Fibroblast of skin of scalp (primary cell): ENCODE measurements around the gene TTK. TPM values are rescaled to one million over a fixed set of nuclear protein-coding genes. Genes with fewer than 3 reads are reported as not detected.

Experiments
- DNase-seq: peaks from one replicate; pipeline ENCODE4 v3.0.0-alpha.2; 2013
- polyA plus RNA-seq, 2 experiments: library from polyadenylated mRNA; unstranded; fragments of 120-200 nt; gene quantifications; one replicate each; pipeline ENCODE4 v1.2.1, GENCODE V29; 2013; ENCODE audit not compliant: insufficient read length in 2 of 2

Gene TTK
- 11.6 TPM for polyA plus RNA-seq (2013, experiment 1 of 2; ENCODE audit: insufficient read length)
- polyA plus RNA-seq (2013, experiment 2 of 2; ENCODE audit: insufficient read length) = 11.7 TPM

DNA sequence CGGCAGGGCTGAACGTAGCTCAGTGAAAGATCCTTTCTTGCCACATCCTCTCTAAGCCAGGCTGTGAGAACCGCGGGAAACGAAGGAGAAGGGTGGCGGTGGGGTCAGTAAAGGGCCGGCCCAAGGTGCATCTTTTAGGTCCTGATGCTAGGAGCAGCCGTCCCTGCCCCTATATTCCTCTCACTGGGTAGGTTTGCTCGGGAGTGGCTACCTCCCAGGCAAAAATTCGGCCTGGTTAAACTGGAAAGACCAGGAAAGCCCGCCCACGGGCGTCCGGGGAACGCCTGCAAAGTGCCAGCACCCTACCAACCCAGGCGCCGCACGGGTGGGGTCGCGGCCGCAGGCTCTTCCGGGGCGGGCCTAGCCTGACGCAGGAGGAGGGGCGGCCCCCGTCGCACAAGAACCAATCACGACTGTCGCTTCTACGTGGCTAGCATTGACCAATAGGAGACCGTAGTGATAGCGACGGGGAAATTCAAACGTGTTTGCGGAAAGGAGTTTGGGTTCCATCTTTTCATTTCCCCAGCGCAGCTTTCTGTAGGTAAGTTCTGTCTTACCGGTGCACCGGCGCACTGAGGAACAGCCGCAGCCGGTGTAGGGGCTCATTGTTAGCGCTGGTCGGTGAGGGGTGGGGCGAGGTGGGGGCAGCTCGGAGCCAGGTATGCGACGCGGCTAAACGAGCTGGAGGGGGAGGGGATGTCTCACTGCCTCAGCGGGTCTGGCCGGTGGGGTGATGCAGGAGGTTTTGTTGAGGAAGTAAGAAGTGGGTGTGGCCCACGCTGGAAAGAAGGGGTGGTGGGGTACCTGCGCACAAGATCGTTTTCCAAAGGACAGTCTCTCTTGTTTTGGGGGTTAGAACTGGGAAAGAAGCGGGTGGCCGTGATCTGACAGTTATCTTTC lies at the start of gene TTK:
Gene TTK (plus strand): TSS at position 477 of the 900 bp plus-strand sequence. CDS start 1,195 bp downstream, outside the sequence.
- DNase-seq = peak; percentile 96

DNA sequence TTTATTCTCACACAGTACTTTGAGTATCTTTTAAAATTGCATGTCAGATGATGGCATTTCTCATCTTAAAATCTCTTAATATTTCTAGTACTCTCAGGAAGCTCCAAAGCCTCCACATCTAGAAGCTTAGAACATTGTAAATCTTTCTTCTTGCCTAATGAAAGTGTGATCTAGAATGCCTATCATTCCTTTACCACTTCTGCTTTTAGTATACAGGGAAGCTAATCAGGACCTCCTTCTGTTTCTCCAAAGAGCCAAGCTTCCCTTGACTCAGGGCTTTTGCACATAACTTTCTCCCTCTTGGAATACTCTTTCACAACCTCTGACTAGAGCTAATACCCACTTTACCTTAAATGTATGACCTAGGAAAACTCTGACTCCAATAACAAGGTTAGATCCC lies 49.6 kb upstream of the TTK start:
- DNase-seq = no peak

DNA sequence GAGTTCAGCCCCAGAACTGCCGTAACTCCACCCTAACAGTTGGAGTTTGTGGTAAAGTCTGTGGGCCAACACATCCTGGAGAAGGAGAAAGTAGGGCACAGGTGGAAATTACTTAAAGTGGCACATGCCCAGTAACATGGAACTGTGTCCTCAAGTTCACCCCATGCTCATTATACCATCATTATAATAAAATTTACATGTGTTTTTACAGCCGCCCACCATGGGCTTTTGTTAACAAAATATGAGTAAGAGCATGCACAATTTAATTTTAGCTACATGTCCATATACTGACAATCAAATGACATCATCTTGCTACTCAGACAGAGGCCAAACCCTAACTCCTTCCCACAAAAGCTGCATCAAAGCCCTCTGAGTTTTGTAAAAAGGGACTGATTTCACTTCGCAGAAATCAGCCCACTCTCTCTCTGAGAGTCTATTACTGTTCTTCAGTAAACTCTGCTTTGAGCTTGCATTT lies 39.8 kb upstream of the TTK start:
- DNase-seq = no peak

DNA sequence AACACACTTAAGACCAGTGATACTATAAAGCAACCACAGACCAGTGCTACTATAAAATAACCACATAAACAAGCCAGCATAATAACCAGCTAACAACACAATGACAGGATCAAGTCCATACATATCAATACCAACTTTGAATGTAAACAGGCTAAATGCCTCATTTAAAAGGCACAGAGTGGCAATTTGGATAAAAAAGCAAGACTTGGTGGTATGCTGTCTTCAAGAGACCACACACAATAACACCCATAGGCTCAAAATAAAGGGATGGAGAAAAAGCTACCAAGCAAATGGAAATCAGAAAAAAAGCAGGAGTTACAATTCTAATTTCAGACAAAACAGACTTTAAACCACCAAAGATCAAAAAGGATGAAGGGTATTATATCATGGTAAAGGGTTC lies 37.3 kb upstream of the TTK start:
- DNase-seq = no peak

DNA sequence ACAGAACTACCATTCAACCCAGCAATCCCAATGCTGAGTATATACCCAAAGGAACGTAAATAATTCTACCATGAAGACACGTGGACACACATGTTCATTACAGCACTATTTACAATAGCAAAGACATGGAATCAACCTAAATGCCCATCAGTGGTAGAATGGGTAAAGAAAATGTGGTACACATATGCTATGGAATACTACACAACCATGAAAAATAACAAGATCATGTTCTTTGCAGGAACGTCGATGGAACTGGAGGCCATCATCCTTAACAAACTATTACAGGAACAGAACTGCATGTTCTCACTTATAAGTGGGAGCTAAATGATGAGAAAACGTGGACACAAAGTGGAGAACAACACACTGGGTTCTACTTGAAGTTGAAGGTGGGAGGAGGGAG lies 34.7 kb upstream of the TTK start:
- DNase-seq = no peak

DNA sequence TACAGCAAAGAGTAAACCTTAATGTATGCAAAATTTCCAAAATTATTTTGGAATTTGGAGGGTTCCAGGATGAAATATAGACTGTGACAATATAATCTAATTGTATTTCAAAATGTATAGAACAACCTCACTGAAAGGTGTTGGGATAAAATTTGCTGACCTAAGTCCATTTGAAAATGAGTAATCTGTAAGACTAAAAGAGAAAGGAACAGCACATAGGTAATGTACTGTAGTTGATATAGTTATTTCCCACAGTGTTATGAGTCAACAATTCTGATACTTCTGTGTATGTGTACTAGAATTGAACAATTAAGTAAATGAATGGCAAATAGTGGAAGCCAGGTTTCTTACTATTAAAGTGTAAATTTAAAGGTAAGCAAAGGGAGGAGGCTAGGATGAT lies 33.3 kb upstream of the TTK start:
- no peak for DNase-seq

DNA sequence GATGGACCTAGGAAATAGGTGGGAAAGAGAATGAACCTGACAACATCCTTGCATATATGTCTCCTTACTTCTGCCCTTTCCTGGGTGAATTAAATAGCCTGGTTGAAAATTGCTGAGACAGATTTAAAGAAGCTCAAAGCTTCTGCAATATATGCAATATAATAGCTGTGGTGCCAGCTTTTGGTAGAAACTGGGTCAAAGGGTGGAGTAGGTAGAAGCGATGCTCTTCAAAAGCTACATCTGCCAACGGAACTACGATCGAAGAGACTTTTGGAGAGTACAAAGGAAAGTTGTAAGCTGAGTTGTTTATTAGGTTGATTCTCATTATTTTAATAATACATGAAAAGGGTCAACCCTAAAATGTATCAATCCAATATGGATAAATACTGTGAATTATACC lies 22.8 kb upstream of the TTK start:
- DNase-seq = no peak

DNA sequence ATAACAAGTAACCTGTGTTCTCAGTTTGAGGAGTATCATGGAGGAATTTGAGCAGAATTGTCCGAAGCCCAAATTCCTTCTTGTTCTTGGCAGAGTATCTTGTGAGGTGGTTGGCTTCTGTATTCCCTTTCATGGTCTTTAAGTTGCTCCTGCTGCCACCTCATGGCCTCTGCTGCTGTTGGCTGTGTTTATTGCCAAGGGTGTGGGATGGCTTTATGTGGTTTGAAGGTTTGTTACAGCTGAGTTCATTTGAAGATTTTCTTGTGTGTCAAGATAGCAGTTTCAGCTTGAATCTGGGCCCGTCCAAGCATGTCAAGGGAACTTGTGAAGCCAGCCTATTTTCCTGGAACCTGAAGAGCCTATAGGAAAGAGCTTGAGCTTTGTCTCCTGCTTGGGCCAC lies 20.2 kb upstream of the TTK start:
- DNase-seq = no peak

DNA sequence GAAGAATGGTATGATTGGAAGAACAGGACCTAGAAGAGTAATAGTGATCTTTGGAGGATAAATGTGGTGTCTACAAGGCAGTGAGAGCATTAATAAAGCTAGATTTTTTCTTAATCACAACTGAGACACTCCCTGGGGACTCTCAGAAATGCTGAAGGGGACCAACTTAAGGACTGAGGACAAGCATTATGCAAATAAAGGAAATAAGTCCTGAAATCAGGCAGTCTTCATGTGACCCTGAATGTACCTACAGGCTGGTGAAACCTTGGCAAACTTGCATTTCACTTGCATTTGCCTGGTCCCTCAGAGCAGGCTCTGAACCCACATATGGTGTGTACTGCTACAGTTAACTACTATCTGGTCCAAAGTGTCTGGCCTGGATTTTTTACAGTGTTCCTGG lies 19.3 kb upstream of the TTK start:
- DNase-seq = no peak

DNA sequence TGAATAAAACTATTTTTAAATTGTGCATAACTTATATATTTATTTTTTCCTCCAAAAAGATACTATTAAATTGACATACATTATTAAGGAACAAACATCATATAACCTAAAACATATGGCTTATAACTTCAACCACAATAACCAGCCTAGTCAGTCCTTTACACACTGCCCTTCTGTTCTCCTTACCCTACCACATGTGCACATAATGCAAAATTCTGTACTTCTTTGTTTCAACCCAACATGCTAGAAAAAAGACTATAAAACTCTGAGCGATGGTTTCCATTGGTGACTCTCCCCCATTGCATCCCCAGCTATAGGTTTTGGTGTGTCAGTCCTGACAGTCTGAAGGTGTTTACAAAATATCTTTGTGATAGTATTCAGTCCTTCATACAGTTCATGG lies 14.8 kb upstream of the TTK start:
- no peak for DNase-seq

DNA sequence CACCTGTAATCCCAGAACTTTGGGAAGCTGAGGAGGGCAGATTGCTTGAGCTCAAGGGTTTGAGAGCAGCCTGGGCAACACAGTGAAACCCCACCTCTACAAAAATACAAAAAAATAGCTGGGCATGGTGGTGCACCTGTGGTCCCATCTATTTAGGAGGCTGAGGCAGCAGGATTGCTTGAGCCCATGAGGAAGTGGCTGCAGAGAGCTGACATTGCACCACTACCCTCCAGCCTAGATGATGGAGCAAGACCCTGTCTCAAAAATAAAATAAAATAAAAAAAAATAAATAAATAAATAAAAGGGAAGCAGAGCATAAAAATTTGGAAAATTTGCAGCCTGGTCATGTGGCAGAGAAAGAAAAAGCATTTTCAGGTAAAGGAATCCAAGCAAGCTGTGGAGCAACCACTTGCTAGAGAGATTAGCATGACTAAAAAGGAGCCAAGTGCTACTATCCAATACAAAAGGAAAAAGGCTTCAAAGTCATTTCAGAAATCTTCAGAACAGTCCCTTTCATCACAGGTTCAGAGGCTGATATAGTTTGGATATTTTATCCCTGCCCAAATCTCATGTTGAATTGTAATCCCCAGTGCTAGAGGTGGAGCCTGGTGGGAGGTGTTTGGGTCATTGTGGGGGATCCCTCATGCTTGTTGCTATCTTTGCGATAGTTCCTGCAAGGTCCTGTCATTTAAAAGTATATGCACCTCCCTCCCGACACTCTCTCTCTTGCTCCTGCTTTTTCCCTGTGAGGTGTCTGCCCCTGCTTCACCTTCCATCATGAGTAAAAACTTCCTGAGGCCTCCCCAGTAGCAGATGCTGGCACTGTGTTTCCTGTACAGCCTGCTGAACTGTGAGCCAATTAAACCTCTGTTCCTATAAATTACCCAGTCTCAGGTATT lies 11.2 kb upstream of the TTK start:
- DNase-seq = no peak

DNA sequence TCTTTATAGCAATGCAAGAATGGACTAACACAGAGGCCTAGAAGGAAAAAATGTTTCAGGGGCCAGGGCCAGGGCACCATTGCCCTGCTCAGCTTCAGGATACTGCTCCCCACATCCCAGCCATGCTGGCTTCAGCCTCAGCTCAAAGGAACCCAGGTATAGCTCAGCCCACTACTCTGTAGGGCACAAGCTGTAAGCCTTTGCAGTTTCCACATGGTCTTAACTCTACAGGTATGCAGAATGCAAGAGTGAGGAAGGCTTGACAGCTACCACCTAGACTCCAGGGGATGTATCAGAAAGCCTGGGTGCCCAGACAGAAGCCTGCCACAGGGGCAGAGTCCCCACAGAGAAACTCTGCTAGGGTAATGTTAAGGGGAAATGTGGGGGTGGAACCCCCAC lies 10.5 kb upstream of the TTK start:
- DNase-seq = no peak

DNA sequence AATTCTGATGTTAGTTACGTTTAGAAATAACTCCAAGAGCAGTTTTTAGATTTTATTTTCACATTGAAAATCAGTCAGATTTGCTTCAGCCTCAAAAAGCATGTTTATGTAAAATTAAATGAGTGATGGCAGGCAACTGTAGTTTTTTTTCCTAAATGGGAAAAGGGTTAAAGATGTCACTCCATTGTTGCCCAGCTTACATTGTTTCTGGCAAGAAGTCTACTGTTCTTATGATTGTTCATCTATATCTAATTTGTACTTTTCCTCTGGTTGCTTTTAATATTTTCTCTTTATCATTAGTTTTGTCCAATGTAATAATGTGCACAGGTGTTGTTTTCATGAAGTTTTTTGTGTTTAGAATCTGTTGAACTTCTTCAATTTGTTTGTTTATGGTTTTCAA lies 6.7 kb upstream of the TTK start:
- no peak for DNase-seq

DNA sequence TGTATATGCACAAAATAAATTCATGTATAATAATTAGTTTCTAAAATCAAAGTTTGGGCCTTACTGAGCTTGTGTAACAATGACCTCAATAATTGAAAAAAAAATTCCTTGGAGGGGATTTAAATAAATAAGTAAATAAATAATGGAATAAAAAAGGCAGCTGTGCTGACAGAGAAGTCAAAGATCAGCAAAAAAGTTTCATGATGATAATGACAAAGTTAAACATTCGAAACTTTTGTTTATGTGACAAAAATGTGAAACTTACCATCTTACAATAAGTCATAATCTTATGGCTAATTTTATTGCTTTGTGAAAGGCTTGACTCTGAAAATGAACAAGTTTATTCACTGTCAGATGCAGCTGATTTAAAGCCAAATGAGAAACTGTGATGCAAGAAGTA lies 3.1 kb upstream of the TTK start:
- DNase-seq = no peak

DNA sequence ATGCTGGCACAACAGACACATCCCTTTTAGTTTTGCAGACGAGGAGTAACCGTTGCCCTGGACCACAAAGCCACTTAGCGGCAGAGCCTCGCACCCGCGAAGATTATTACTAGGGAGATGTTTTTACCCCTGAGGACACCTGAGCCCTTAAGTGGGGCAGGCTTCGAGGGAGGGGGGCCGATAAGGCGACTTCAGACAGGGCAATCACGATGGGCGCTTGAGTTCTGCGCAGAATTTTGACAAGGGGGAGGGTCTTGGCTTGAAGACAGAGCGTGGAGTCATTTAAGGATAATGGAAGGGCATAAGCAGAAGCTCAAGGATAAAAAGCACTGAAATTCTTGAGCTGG lies 650 bp upstream of the TTK start:
- DNase-seq = no peak

DNA sequence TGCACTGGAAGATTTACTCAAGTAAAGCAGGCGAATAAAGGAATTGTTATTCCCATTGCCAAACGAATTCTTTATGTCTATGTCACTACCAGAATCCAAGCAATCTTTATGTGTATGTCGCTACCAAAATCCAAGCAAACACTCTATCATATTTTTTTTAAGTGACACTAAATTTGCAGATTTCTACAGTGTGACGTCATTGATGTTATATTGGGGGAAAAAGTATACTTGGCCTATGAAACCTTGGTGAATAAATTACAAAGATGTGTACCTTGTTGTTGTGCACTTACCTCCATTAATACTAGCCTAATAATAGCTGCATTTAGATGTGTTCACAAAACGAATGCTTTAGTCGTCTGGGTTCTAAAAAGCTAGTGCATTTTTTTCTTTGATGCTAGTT lies 957 bp downstream of the TTK start:
- no peak for DNase-seq

DNA sequence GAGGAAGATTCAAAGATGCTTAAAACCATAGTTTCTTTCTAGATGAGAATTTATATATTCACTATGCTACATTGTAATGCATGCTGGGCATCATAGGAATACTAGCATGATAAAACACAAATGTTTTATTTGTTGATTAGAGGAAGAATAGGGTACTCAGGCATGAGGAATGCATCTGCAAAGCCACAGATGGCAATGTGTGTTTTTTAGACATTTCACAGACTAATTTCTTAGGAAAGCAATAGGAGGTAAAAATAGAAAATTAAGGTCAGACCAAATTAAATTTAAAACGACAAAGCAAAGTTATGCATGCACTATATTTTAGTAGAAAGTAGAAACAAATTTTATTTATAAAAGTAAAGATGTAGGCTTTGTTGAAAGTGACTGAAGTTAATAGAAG lies 2.1 kb downstream of the TTK start:
- no peak for DNase-seq

DNA sequence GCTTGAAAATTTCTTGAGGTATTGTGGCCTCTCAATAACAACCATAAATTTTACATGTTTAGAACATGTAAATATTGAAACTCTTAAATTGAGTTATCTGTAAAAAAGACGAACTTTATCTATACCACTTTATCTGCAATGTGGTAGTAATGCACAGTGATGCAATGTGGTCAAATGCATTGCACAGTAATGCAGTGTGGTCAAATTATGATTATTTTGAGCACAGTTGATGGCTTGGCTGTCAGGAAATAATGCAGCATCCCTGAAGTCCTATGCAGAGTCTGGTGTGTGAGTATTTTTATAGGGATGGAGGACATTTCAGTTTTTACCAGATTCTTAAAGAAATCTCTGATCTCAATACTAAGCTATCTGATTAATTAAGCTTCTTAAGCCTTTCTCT lies 5.1 kb downstream of the TTK start:
- DNase-seq = no peak

DNA sequence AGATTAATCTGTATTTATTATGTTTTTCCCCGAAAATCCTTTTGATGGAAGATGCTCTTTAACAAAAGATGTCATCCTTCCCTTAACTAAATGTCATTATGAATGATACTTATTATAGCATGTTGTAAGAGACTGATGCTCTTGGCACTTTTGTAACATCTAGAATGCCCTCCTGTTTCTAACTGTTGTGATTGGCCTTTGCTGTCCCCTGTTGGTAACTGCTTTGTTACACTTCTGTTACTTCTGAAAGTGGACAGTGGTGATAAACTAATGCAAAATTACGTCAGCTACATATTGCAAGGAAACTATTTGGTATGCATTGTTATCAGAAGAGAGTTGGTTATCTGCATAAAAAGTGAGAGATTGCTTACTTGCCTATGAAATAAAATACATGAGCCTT lies 5.8 kb downstream of the TTK start:
- DNase-seq = no peak

DNA sequence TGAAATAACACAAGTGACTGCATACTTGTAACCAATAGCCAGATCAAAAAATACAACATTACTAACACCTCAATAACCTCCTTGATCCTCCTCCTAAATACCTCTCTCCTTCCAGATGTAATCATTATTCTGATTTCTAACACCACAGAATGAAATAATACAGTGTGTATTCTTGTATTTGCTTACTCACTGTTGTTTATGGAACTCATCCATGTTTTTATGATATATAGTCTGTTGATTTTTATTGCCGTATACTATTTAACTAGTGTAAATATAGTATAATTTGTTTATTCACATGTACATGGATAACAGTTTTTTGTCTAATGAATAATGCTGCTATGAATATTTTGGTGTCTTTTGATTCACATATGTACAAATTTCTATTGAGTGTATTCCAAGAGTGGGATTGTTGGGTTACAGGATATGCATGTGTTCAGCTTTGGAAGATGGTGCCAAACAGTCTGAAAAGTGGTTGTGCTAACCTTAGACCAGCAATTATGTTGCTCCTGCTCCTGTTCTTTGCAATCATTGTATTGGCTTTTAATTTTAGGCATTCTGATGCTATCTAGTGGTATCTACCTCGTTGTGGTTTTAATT lies 11.5 kb downstream of the TTK start:
- no peak for DNase-seq

DNA sequence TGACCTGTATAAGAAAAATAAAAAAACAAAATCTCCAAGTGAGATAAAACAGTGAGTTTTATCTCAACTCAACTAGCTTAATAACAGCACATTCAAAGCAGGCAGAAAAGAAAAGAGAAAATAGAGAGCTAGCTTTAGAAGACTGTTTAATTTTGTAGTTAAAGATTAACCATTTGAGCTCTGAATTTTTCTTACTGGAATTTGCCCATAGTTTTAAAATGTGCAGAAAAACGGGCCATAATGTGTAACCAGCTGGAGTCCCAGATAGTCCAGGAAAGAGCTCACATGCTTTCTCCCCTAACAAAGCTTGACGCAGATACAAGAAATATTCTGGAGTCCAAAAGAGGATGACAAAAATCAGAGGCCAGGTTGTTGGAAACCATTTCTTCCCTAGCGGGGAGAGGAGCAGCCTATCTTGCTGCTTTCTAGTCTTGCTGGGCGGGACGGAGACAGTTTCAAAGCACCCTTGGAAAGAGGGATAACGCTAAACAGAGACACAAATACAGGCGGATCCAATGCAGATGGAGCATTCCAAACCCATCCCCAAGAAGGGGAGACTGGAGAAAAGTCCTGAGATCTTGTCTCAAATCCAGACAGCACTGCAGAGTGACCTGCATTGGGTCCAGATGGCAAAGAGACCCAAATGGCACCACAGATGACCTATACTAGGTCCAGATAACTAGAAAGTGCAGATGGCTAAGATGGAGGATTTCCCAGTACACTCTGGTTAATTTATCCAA lies 16.1 kb downstream of the TTK start:
- no peak for DNase-seq

DNA sequence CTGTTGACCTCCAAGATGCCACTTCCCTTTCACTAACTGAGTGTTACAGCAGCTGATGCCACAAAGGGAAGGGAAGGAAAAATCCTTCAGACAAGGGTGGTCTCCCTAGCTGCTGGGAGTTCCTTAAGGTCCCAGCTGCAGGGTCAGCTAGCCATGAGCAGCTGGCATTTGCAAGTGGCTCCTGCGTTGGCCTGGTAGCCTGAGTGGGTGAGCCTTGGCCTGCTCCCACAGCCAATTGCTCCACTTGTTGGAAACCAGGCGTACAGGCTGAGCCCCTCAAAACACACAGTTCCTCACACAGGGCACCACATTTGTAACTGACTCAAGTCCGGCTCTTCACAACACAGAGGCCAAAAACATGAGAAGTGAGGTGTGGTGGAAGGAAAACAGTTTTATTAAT lies 16.7 kb downstream of the TTK start:
- no peak for DNase-seq
